Stimulated activated CD8-positive, alpha-beta memory T cell treated with anti-CD3 and anti-CD28 coated beads, Interleukin-7, amount 100 ng/mL, for 1 hour (primary cell): ENCODE measurements around the gene RRAGC.
A peak's percentile ranks its signal among the peaks of the same experiment; 100 is the strongest.

Experiments used
- DNase-seq, 2 donors: peaks; one replicate each; pipeline ENCODE4 v3.0.0-alpha.2; 2020; ENCODE audit warnings: low read depth in 2 of 2

RRAGC gene, protein sequence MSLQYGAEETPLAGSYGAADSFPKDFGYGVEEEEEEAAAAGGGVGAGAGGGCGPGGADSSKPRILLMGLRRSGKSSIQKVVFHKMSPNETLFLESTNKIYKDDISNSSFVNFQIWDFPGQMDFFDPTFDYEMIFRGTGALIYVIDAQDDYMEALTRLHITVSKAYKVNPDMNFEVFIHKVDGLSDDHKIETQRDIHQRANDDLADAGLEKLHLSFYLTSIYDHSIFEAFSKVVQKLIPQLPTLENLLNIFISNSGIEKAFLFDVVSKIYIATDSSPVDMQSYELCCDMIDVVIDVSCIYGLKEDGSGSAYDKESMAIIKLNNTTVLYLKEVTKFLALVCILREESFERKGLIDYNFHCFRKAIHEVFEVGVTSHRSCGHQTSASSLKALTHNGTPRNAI

DNA sequence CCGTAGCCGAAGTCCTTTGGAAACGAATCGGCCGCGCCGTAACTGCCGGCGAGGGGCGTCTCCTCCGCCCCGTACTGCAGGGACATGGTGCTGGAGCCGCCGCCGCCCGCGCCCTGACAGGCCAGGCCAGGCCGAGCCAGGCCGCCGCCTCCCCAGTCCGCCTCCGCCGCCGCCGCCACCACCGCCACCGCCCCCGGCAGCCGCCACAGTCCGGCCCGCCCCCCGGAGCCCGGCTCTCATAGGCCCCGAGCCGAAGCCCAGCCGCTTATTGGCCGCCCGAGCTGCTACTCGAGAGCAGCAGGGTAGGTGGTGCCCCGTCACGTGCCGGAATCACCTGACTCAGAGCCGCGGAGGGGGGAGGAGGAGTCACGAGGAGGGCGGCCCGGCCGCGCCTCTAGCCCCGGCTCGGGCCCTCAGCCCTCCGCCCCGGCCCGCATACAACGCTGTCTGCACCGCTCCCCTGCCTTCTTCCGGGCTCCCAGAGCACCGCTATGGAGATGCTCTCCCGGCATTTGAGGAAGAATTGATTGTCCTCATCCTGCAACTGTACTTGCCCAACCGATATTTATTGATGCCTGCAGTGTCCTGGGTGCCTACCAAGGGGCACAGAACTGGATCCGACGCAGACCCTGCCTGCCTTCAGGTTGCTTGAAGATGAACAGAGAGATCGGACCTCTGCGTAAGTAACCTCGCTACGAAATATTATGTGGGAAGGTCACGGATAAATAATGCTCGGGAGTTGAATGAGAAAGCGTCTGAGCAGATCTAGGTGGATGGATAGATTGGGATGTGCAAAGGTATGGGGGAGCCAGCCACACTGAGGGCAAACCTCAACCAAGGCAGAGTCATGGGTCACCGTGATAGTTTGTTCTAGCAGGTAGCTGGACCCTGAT is at the start of gene RRAGC:
RRAGC (minus strand) TSS at position 212 of the 893 bp plus-strand sequence; CDS start at position 86, 126 bp downstream.
- peak; percentile 96 to 97 for DNase-seq

DNA sequence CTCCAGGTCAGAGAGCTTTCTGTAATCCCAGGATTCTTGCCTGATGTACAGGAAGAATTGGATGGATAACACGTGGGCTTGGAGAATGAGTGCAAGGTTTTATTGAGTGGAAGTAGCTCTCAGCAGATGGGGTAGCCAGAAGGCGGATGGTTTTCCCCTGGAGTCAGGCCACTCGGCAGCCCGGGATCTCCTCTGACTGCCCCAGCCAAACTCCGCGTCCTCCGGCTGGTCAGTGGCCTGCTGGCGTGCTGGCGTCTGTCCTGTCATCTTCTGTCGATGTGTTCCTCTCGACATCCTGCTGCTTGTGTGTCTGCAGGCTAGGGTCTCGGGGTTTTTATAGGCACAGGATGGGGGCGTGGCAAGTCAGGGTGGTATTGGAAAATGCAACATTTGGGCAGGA is 49.2 kb upstream of the RRAGC start:
- DNase-seq, result no peak

DNA sequence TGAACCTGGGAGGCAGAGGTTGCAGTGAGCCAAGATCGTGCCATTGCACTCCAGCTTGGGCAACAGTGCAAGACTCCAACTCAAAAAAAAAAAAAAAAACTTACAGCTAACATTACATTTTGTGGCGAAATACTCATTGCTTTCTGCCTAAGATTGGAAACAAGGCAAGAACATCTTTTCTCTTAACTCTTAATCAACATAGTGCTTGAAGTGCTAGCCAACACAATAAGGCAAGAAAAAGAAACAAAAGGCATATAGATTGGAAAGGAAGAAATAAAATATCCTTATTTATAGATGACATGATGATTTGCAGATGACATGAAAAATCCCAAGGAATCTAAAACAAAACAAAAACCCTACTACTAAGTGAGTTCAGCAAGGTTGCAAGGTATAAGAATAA is 46.4 kb upstream of the RRAGC start:
- DNase-seq, result no peak

DNA sequence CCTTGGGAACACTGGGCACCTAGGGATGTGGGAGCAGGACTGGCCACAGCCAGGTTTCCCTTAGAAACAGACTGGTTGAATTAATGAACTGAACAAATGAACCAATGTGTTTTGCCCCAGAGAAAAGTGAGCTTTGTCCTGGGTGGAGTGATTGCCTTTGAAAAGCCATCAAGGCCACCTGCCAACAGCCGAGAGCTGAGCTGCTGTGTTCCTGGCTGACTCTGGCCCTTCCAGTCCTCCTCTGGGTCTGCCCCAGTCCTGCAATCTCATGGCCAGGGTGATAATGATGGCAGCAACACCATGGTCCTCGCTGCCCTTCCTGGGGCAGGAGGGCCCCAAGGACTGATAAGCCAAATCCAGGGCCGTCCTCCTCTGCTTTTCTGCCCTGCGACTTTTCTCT is 40.0 kb upstream of the RRAGC start:
- no peak for DNase-seq

DNA sequence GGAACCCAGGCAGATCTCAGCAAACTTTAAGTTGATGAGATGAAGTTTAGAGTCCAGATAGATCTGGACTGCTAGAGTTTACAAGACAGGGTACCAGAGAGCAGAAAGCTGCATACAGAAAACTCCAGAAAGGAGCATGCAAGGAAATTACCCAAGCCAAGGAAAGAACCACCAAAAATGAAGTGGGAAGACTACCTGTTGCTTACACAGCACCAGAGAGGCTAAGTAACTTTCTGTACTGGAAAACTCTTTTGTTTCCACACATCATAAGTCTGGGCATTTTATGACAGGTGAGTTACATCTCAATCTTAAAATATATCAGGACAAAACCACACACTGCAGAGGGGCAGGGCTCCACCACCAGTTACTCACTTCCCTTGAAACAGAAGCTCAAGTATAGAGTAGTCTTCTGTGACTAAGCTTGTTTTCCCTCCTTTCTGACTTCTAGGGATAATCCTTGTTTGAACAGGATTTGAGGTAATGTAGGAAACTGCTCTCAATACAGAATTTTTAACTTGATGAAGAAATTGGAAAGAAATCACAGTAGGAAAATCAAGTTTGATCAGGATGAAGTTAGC is 39.2 kb upstream of the RRAGC start:
- DNase-seq, result no peak

DNA sequence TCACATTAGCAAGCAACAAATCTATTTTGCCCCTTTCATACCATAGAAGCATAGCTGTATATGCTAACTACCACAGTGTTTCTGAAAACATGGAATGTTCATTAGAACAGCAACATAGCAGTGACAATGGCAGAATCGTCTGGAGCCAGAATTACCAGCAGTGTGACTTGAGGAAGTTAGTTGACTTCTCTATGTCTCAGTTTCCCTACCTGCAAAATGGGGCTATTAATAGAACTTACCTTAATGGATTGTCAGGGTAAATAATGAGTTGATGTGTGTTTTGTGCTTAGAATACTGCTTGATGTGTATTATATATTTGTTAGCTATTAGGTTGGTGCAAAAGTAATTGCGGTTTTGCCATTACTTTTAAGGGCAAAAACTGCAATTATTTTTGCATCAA is 36.6 kb upstream of the RRAGC start:
- DNase-seq, result no peak

DNA sequence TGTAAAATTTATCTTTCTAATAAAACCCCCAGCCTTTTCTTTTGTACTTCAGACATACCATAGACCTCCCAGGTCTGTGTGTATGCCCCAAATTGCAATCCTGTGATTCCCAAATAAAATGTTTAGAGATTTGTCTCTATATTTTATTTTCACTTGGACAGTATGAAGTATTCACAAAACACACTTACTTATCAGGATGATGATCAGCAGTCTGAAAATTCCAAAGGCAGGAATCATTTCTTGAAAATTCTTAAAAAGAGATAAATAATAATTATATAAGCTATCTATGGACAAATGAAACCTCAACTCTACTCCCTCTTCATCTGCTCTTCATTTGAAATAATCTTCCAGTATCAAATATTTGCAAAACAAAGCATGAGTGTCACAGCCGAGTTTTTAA is 33.4 kb upstream of the RRAGC start:
- no peak for DNase-seq

DNA sequence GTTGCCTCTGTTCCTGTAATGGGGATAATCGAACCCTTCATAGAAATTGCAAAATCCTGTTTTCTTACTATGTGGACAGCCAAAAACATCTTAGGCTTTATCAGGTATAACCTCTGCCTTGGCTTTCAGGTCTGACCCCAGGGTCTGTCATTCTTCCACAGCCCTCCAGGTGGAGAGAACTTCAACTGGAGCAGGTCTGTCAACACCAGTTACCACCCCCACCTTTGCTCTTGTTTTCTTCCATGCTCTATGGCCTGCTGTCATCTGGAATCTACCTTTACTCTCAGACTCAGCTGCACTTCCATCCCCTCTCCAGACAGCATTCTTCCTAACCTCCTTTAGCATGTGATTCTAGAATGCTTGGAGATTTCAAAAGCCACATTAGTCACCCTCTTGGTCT is 32.2 kb upstream of the RRAGC start:
- DNase-seq, result no peak

DNA sequence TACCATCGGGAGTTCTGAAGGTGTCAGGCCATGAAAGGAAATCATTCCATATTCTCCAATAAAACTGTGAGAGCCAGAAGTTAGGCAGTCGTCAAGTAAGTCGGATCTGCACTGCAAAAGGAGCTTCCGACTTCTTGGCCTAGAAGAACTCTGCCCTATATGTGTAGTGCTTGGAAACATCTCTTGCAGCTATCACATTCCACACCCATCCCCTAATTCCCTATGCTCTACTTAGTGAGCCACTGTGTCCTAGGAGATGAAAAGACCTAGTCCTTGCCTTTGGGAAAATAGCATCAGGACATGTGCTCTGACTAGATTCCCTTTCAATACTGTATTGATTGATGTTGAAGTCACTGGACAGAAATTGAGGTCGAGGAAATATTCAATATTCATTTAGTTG is 30.0 kb upstream of the RRAGC start:
- no peak for DNase-seq

DNA sequence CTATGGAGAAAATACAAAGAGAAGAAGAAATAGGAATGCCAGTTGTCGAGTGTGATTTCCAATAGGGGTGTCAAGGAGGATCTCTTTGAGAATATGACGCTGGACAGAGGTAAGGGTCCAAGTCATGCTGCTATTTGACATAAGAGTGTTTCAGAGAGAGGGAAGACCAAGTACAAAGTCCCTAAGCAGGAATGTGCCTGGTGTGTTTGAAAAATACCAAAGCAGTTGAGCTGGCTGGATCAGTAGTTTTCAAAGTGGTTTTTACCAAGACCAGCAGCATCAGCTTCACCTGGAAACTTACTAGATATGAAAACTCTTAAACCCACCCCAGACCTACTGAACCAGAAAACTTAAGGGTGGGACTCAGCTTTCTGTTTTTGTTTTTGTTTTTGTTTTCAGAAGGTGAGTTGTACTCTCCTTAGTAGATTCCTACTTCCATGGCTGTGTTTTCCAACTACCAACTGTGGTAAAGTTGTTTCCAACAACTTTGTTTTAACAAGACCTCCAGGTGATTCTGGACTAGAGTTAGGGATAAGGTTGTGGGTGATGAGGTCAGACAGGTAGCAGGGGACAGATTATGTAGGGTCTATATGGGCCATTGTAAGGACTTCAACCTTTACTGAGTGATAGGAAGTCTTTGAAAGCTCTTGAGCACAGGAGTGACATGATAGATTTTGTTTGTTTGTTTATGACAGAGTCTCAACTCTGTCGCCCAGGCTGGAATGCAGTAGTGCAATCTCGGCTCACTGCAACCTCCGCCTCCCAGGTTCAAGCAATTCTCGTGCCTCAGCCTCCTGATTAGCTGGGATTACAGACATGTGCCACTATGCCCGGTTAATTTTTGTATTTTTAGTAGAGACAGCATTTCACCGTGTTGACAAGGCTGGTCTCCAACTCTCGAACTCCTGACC is 29.1 kb upstream of the RRAGC start:
- DNase-seq, result no peak

DNA sequence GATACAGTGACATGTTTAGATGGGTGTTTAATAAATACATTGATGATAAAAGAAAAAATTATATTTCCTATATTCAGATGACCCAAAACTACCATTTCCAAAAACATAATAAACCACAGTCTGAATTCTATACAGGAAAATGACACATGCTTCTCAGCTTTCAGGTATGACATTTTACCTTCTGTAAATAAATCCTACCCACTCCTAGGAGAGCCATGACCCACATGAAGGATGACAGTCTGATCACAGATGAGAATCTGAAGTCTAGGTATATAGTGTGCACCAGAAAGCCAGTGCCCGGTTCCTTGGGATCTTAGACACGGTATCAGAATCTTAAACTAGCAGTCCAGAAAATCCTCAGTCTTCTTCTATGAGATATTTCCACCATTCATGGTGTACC is 25.5 kb upstream of the RRAGC start:
- no peak for DNase-seq

DNA sequence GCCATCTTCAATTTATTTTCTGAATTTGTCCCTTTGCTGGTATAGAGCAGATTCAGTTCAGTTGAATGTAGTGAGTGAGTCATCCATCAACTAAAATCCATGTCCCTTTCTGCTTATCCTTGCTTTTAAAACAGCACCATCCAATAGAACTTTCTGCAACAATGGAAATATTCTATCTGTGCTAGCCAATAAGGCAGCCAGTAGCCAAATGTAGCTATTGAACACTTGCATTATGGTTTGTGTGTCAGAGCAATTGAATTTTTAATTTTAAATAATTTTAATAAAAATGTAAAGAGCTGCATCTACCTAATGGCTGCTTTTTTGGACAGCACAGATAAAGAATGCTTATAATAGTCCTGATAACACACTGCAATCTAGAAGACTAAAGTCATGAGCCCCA is 21.9 kb upstream of the RRAGC start, which contains the start of gene GJA9:
GJA9 (minus strand) TSS at position 101 of the 400 bp plus-strand sequence. CDS start 5,489 bp downstream, outside the sequence.
- no peak for DNase-seq

DNA sequence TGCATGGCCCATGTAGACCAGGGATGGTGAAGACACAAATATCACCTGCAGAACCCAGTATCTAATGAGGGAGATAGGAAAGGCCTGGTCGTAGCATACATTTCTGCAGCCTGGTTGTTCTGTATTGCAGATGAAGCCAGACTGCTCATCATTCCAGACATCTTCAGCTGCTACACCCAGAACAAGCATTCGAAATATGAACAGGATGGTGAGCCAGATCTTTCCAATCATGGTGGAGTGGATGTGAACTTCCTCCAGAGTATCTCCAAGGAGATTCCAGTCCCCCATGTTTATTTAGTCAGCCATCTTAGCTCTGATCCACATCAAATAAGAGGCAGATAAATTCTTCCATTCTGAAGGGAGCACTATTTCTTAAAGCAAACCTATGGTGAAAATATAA is 16.2 kb upstream of the RRAGC start:
- no peak for DNase-seq

DNA sequence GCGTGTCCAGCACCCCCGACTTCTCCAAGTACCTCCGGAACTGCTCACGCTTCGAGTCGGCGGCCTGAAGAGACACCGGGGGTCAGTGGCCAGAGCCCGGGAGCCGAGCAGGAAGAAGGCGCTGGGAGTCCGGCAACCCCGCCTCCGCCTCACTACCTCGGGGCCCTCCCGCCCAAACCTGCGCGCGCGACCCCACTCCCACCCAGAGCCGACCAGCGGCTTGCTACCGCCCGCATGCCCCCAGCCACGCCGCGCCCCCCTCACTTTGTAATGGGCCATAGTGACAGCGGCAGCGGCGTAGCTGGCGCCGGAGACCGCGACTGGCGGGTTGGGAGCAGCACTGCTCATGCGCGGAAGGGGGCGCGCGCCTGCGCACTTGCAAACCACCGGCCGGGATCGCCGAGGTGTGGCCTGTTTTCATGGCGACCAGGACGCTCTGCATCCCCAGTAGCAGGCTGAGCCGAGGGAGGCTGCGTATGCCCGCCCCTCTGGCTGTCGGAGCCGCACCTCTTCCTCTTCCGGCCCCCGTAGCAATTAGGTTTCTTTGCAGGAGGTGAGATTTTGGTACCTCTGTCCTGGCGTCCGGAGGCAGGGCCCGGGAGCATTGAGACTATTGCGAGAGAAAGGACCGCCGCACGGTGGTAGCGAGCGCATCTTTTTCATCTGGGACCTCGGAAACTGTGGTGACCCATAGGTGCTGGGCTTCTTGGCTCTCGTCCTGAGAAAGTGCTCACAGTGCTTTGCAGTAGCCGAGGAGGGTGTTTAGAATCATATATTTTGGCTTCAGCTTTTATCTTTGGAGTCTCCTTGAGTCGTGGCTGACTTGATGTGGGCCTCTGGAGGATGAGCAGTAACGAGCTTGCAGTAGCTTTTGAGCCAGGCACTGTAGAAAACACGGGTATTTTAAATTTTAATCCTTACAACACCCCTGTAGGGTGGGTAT is 13.7 kb upstream of the RRAGC start, which contains the start of gene MYCBP:
MYCBP (minus strand) TSS at position 322 of the 943 bp plus-strand sequence; CDS start at position 279, 43 bp downstream.
- peak; percentile 93 to 94 for DNase-seq

DNA sequence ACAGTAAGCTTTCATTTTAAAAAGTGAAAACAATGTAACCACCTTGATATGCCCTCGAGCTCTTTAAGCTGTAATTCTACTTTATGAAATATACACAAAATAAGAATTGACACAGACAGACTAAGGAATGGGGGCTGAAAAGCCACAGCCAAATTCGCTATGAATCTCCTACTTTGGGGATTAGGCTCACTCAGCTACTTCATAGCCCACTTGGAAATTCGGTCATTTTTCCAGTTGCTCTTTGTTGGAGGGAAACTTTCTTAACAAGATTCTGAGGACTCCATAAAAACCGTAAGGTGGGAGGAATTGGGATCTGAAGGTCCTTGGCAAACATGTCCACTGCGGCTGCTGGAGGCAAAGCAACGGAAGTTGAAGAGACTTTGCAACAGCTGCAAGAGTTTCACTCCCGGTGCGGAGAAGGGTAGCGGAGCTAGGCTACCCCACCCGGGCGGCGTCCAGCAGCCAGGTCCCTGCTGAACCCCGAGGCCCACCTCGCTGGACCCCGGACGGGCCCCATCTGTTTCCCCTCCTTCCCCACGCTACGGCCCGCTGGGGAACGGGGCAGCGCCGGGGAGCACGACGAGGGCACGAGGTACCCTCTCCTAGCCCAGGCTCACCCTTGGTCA is 12.9 kb upstream of the RRAGC start:
- no peak for DNase-seq

DNA sequence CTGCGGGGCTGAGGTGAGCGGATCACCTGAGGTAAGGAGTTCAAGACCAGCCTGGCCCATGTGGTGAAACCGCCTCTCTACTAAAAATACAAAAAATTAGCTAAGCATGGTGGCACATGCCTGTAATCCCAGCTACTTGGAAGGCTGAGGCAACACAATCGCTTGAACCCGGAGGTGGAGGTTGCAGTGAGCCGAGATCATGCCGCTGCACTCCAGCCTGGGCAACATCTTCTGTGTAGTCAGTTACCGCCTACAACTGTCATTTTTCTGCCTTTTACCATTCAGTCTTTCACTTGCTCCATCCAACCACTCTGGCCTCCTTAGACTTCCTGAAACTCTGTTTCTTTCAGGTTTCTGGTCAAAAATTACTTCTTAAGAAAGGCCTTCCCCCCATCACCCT is 11.4 kb upstream of the RRAGC start:
- DNase-seq, result no peak

DNA sequence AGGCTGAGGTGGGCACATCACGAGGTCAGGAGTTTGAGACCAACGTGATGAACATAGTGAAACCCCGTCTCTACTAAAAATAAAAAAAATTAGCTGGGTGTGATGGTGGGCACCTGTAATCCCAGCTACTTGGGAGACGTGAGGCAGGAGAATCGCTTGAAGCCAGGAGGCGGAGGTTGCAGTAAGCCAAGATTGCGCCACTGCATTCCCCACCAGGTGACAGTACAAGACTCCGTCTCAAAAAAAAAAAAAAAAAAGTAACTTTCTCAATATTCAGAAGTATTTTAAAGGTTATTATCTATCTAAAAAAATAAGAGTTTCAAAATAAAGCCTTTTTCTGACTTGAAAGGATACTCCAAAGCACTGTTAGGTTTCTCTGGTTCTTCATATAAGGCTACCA is 7.6 kb upstream of the RRAGC start:
- DNase-seq, result no peak

DNA sequence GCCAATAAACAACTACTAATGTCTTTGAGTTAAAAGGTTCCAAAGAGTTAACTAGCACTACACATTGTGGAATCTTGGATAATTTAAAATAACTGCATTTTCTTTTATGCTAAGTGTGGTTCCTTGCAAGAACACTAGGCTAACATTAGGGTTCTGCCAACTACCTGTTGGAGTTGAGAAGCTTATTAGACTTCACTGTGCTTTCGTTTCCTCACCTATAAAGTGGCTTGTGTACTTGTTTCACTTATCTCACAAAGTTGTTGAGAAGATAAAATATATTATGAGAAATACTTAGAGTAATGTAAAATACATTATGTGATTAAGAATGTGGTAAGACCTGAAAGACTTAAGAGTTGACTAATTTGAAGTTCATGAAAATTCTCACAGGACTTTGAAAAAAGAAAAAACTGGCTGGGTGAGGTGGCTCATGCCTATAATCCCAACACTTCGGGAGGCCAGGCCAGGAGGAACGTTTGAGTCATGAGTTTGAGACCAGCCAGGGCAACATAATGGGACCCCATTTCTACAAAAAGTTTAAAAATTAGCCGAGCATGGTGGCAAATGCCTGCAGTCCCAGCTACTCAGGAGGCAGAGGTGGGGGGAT is 5.6 kb upstream of the RRAGC start:
- DNase-seq, result no peak

DNA sequence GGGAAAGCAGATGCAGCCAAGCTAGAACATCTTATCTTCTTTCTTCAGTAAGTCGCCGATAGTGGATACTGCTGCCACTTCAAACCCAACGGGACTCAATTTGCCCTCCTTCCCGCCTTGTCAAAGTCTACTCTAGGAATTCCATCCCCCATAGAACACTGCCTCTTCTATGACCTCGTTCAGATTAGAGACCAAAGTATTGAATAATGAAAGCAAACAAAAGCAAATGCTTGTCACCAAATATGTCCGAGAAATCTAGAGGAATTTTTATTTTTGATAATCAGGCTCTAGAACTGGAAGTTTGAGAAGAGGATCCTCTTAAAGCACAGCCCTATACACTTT is 853 bp upstream of the RRAGC start:
- no peak for DNase-seq
